Measurements from ENCODE around the gene TEX11.

TEX11 gene

DNA sequence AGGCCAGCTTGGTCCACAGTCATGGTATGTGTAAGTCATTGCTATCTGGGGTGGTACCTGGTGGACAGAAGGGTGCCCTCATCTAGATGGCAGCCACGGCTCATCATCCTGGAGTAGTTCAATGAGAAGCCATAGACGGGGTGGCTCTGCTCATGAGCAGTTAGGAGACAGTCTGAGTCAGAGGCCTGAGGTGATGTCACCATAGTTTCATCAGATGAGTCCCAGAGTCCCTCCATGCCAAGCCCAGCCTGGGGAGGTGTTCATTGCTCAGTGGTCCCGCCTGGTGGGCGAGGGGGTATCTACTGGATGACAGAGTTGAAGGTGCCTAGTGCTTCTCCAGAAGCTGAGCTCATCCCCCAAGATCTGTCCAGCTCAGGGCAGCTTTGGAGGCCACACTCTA lies 414.1 kb downstream of the TEX11 start:
- no peak overlapping the region for H2AFZ ChIP-seq (ENCODE audit: low read depth, low read length)
- no peaks in the 10 kb centered on the region for H3K27me3 ChIP-seq (ENCODE audit: low read depth, low read length)
- no peaks in the 10 kb centered on the region for H3K4me1 ChIP-seq (ENCODE audit: low read length)
- no peak overlapping the region for H3K27ac ChIP-seq (ENCODE audit: low read length)
- H3K4me2 ChIP-seq (ENCODE audit: low read length) = no peak overlapping the region
- no peaks in the 10 kb centered on the region for H3K9me3 ChIP-seq (ENCODE audit: insufficient read depth, low read length)
- TF ChIP-seq, protein P1, sequence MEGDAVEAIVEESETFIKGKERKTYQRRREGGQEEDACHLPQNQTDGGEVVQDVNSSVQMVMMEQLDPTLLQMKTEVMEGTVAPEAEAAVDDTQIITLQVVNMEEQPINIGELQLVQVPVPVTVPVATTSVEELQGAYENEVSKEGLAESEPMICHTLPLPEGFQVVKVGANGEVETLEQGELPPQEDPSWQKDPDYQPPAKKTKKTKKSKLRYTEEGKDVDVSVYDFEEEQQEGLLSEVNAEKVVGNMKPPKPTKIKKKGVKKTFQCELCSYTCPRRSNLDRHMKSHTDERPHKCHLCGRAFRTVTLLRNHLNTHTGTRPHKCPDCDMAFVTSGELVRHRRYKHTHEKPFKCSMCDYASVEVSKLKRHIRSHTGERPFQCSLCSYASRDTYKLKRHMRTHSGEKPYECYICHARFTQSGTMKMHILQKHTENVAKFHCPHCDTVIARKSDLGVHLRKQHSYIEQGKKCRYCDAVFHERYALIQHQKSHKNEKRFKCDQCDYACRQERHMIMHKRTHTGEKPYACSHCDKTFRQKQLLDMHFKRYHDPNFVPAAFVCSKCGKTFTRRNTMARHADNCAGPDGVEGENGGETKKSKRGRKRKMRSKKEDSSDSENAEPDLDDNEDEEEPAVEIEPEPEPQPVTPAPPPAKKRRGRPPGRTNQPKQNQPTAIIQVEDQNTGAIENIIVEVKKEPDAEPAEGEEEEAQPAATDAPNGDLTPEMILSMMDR (IDR thresholded peaks at IDR 0.05; ENCODE audit: low read depth, low read length) = no peak
- no peak for TF ChIP-seq EZH2phosphoT487 (IDR thresholded peaks at IDR 0.05; ENCODE audit: low read depth)
- H3K9ac ChIP-seq (ENCODE audit: low read length) = no peak overlapping the region
- H3K4me3 ChIP-seq (ENCODE audit: low read length) = no peak overlapping the region
- H4K20me1 ChIP-seq (ENCODE audit: insufficient read depth, low read length) = no peaks in the 10 kb centered on the region
- no peaks in the 10 kb centered on the region for H3K79me2 ChIP-seq (ENCODE audit: low read length)
- peaks cover 3% of the 10 kb centered on the region for H3K36me3 ChIP-seq (replicated peaks; ENCODE audit: low read depth, low read length)

DNA sequence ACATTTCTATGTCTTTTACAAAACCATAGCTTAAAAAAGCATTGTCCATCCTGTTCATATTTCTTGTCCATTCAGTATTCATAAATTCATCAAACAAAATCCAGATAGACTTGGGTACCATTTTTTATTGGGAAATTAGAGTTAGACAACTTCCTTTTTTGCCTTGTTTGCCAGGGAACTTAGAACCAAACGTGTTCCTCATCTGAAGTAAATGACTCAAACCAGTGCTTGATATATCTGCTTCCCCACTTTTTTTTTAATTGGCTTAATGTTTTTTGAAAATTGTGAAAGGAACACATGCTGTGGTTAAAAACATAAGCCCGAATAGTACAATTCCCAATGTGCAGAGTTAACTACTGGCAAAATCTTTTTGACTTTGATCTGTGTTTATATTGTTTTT lies 419.7 kb downstream of the TEX11 start:
- no peaks in the 10 kb centered on the region for H3K4me1 ChIP-seq (ENCODE audit: low read length)
- no peak overlapping the region for H3K4me3 ChIP-seq (ENCODE audit: low read length)
- no peaks in the 10 kb centered on the region for H4K20me1 ChIP-seq (ENCODE audit: insufficient read depth, low read length)
- no peak overlapping the region for H3K4me2 ChIP-seq (ENCODE audit: low read length)
- H3K36me3 ChIP-seq (replicated peaks; ENCODE audit: low read depth, low read length) = no peaks in the 10 kb centered on the region
- H3K27ac ChIP-seq (ENCODE audit: low read length) = no peak overlapping the region
- no peaks in the 10 kb centered on the region for H3K9me3 ChIP-seq (ENCODE audit: insufficient read depth, low read length)
- H2AFZ ChIP-seq (ENCODE audit: low read depth, low read length) = no peak overlapping the region
- TF ChIP-seq, protein P1 (IDR thresholded peaks at IDR 0.05; ENCODE audit: low read depth, low read length) = no peak
- no peak for TF ChIP-seq EZH2phosphoT487 (IDR thresholded peaks at IDR 0.05; ENCODE audit: low read depth)
- H3K9ac ChIP-seq (ENCODE audit: low read length) = no peak overlapping the region
- H3K79me2 ChIP-seq (ENCODE audit: low read length) = no peaks in the 10 kb centered on the region
- H3K27me3 ChIP-seq (ENCODE audit: low read depth, low read length) = no peaks in the 10 kb centered on the region

DNA sequence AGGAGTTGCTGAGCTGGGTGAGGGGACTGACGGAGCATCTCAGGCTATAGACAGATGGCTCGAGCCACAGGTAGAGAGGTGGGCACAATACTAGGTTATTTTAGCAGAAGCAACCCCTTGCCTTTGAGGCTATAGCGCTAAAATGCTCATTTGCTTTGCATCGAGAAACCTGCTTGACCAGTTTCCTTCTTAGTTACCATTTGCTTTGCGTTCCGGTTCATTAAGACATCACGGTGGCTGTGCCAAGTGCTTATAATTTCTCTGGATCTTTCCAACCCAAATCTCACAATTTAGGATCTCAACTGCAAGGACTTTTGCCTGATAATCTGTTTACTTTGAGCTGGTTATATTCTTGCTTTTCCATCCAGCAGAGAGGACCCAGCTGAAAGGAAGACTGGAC lies 423.0 kb downstream of the TEX11 start:
- H3K4me3 ChIP-seq (ENCODE audit: low read length) = no peak overlapping the region
- no peak overlapping the region for H3K27ac ChIP-seq (ENCODE audit: low read length)
- no peak overlapping the region for H3K4me2 ChIP-seq (ENCODE audit: low read length)
- no peaks in the 10 kb centered on the region for H3K4me1 ChIP-seq (ENCODE audit: low read length)
- H3K9me3 ChIP-seq (ENCODE audit: insufficient read depth, low read length) = no peaks in the 10 kb centered on the region
- no peak overlapping the region for H2AFZ ChIP-seq (ENCODE audit: low read depth, low read length)
- TF ChIP-seq, protein P1 (IDR thresholded peaks at IDR 0.05; ENCODE audit: low read depth, low read length) = no peak
- no peak for TF ChIP-seq EZH2phosphoT487 (IDR thresholded peaks at IDR 0.05; ENCODE audit: low read depth)
- no peaks in the 10 kb centered on the region for H3K36me3 ChIP-seq (replicated peaks; ENCODE audit: low read depth, low read length)
- no peak overlapping the region for H3K9ac ChIP-seq (ENCODE audit: low read length)
- no peaks in the 10 kb centered on the region for H3K79me2 ChIP-seq (ENCODE audit: low read length)
- no peaks in the 10 kb centered on the region for H3K27me3 ChIP-seq (ENCODE audit: low read depth, low read length)
- H4K20me1 ChIP-seq (ENCODE audit: insufficient read depth, low read length) = no peaks in the 10 kb centered on the region

DNA sequence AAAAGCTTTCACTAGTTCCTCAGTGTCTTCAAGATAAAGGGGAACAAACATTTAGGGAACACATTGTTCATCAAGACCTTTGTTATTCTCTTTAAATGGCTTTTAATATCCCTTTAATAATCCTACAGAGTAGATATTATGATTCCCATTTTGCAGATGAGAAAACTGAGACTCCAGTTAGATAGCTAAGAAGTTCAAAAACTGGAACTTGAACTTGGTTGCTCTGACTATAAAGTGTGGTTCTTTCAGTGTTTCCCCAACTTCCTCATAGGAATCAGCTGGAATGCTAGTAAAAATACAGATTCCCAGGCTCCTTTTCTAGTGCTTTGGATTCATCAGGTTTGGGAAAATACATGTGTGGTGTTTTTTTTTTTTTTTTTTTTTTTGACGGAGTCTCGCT lies 426.2 kb downstream of the TEX11 start:
- H3K36me3 ChIP-seq (replicated peaks; ENCODE audit: low read depth, low read length) = no peaks in the 10 kb centered on the region
- TF ChIP-seq, protein P1 (IDR thresholded peaks at IDR 0.05; ENCODE audit: low read depth, low read length) = no peak
- TF ChIP-seq EZH2phosphoT487 (IDR thresholded peaks at IDR 0.05; ENCODE audit: low read depth) = no peak

More for the DNA sequence above, 426.2 kb downstream of the TEX11 start:
- H4K20me1 ChIP-seq (ENCODE audit: insufficient read depth, low read length) = no peaks in the 10 kb centered on the region
- no peak overlapping the region for H3K4me2 ChIP-seq (ENCODE audit: low read length)
- no peaks in the 10 kb centered on the region for H3K9me3 ChIP-seq (ENCODE audit: insufficient read depth, low read length)
- H3K4me1 ChIP-seq (ENCODE audit: low read length) = no peaks in the 10 kb centered on the region
- H3K27me3 ChIP-seq (ENCODE audit: low read depth, low read length) = no peaks in the 10 kb centered on the region
- no peak overlapping the region for H2AFZ ChIP-seq (ENCODE audit: low read depth, low read length)
- no peak overlapping the region for H3K4me3 ChIP-seq (ENCODE audit: low read length)
- H3K9ac ChIP-seq (ENCODE audit: low read length) = no peak overlapping the region
- no peak overlapping the region for H3K27ac ChIP-seq (ENCODE audit: low read length)
- no peaks in the 10 kb centered on the region for H3K79me2 ChIP-seq (ENCODE audit: low read length)

Measured in OCI-LY3 (cell line).